ENCODE data around the gene RHOB. TPM values are rescaled to one million over a fixed set of nuclear protein-coding genes. Genes with fewer than 3 reads are reported as not detected.

The RHOB gene
- total RNA-seq, 6 experiments from 2014 or later = 185 to 656 (median 388) TPM

- no peak overlapping the region for H3K4me3 ChIP-seq
- ATAC-seq = no peak
- no peaks in the 10 kb centered on the region for H3K36me3 ChIP-seq
- H3K4me1 ChIP-seq = peaks cover 0 to 38% (median 17%) of the 10 kb centered on the region in 4 donors
- intact Hi-C loops (cut with DNase I) = no loop called here
- no peaks in the 10 kb centered on the region for H3K27me3 ChIP-seq
- no peak for TF ChIP-seq CTCF (IDR thresholded peaks at IDR 0.05)
- no peak for TF ChIP-seq POLR2A (IDR thresholded peaks at IDR 0.05)
- H3K27ac ChIP-seq = no peak overlapping the region
- H3K9me3 ChIP-seq = no peaks in the 10 kb centered on the region
- peak in 1 of 3 donors; percentile 28 for DNase-seq
- WGBS (ENCODE audit: insufficient coverage, low coverage, low lambda C conversion rate, missing lambda C conversion rate) = 100% methylated on average over 1 of the region's 2 CpGs
Measured at GRCh38 chr2:20425884-20426283, 21.0 kb upstream of the RHOB start.

GRCh38 chr2:20427931-20428526 is 18.8 kb upstream of the RHOB start:
- DNase-seq = peak in 1 of 3 donors; percentile 43
- H3K4me1 ChIP-seq = peaks cover 0 to 35% (median 16%) of the 10 kb centered on the region in 4 donors
- H3K4me3 ChIP-seq = no peak overlapping the region
- H3K36me3 ChIP-seq = no peaks in the 10 kb centered on the region
- no peaks in the 10 kb centered on the region for H3K27me3 ChIP-seq
- H3K9me3 ChIP-seq = no peaks in the 10 kb centered on the region
- no peak for ATAC-seq
- no peak overlapping the region for H3K27ac ChIP-seq
- WGBS (ENCODE audit: insufficient coverage, low coverage, low lambda C conversion rate, missing lambda C conversion rate) = 68% methylated on average over 3 of the region's 10 CpGs
- intact Hi-C loops (cut with DNase I) = no loop called here
- TF ChIP-seq CTCF (IDR thresholded peaks at IDR 0.05) = no peak
- no peak for TF ChIP-seq POLR2A (IDR thresholded peaks at IDR 0.05)

GRCh38 chr2:20428717-20429490 is 18.0 kb upstream of the RHOB start:
- DNase-seq = peak in 1 of 3 donors; percentile 19
- ATAC-seq = no peak
- Histone ChIP-seq H3K27me3 (no peaks in the 10 kb centered on the region), H3K4me1 (peaks cover 0 to 40% (median 20%) of the 10 kb centered on the region in 4 donors), H3K4me3 (no peak overlapping the region), H3K36me3 (no peaks in the 10 kb centered on the region), H3K27ac (no peak overlapping the region), H3K9me3 (no peaks in the 10 kb centered on the region)
- 91% methylated on average over 7 of the region's 11 CpGs for WGBS (ENCODE audit: insufficient coverage, low coverage, low lambda C conversion rate, missing lambda C conversion rate)
- no peak for TF ChIP-seq CTCF (IDR thresholded peaks at IDR 0.05)
- TF ChIP-seq POLR2A (IDR thresholded peaks at IDR 0.05) = no peak
- intact Hi-C loops (cut with DNase I) = no loop called here

- H3K36me3 ChIP-seq = no peaks in the 10 kb centered on the region
- intact Hi-C loops (cut with DNase I) = no loop called here
- ATAC-seq (peak in 3 of 4 donors; percentile 5 to 21 (median 9)), DNase-seq (peak in 1 of 3 donors; percentile 41)
- H3K27me3 ChIP-seq = no peaks in the 10 kb centered on the region
- WGBS (ENCODE audit: insufficient coverage, low coverage, low lambda C conversion rate, missing lambda C conversion rate) = 33% methylated on average over 1 of the region's 1 CpG
- no peaks in the 10 kb centered on the region for H3K9me3 ChIP-seq
- peak overlapping the region in 2 of 3 donors; percentile 33 to 37 for H3K27ac ChIP-seq
- H3K4me1 ChIP-seq = peaks cover 0 to 47% (median 22%) of the 10 kb centered on the region in 4 donors
- TF ChIP-seq POLR2A (IDR thresholded peaks at IDR 0.05) (peak; percentile 48), CTCF (IDR thresholded peaks at IDR 0.05) (no peak)
- no peak overlapping the region for H3K4me3 ChIP-seq
Measured at GRCh38 chr2:20429528-20429927, 17.3 kb upstream of the RHOB start.
